Fibroblast of skin of right biceps (primary cell): Measurements from ENCODE around the gene JAK2.
"Not testable (repeated sequence)": the region's sequence is repeated elsewhere in the genome, so short reads cannot be mapped to it uniquely, and the experiment has no call there.

Experiments used
- DNase-seq: peaks from one replicate; pipeline ENCODE4 v3.0.0-alpha.2; 2013

The JAK2 gene

GRCh38 chr9:4984621-4985385 lies at the start of gene JAK2:
Gene JAK2 (plus strand): TSS chr9:4985272. CDS start chr9:5021988, 36,716 bp downstream.
- peak; percentile 96 for DNase-seq

- DNase-seq: no peak
These were observed 48.8 kb upstream of the JAK2 start for GRCh38 chr9:4936277-4936676.

GRCh38 chr9:4936823-4937222 lies 48.2 kb upstream of the JAK2 start:
- no peak for DNase-seq

GRCh38 chr9:4937446-4937845 lies 47.6 kb upstream of the JAK2 start:
- no peak for DNase-seq

- no peak for DNase-seq
These were observed 46.6 kb upstream of the JAK2 start for GRCh38 chr9:4938496-4938895.

- no peak for DNase-seq
These were observed 45.9 kb upstream of the JAK2 start for GRCh38 chr9:4939118-4939561.

GRCh38 chr9:4942042-4942691 lies 42.9 kb upstream of the JAK2 start:
- DNase-seq: peak; percentile 25

GRCh38 chr9:4943346-4943745 lies 41.7 kb upstream of the JAK2 start:
- DNase-seq: no peak

- not testable (repeated sequence) for DNase-seq
These were observed 40.5 kb upstream of the JAK2 start for GRCh38 chr9:4944431-4945211.

GRCh38 chr9:4946937-4947336 lies 38.1 kb upstream of the JAK2 start:
- no peak for DNase-seq

GRCh38 chr9:4955836-4956235 lies 29.2 kb upstream of the JAK2 start:
- DNase-seq: peak; percentile 61

GRCh38 chr9:4959031-4959430 lies 26.0 kb upstream of the JAK2 start:
- DNase-seq: no peak

GRCh38 chr9:4962085-4962484 lies 23.0 kb upstream of the JAK2 start:
- no peak for DNase-seq

GRCh38 chr9:4964540-4964939 lies 20.5 kb upstream of the JAK2 start:
- no peak for DNase-seq

- DNase-seq: no peak
These were observed 19.8 kb upstream of the JAK2 start for GRCh38 chr9:4965174-4965821.

- DNase-seq: peak; percentile 83
These were observed 17.5 kb upstream of the JAK2 start for GRCh38 chr9:4967523-4967922.

GRCh38 chr9:4969130-4969529 lies 15.9 kb upstream of the JAK2 start:
- DNase-seq: no peak

GRCh38 chr9:4970970-4971641 lies 14.0 kb upstream of the JAK2 start:
- DNase-seq: no peak

GRCh38 chr9:4973246-4973645 lies 11.8 kb upstream of the JAK2 start:
- DNase-seq: peak; percentile 78

- DNase-seq: no peak
These were observed 11.2 kb upstream of the JAK2 start for GRCh38 chr9:4973902-4974301.

GRCh38 chr9:4979239-4979638 lies 5.8 kb upstream of the JAK2 start:
- DNase-seq: no peak

- peak; percentile 59 for DNase-seq
These were observed 4.9 kb upstream of the JAK2 start for GRCh38 chr9:4980086-4980727.
